H9 (cell line): ENCODE data around the gene PRODH. TPM values are rescaled to one million over a fixed set of nuclear protein-coding genes. Genes with fewer than 3 reads are reported as not detected.
A peak's percentile ranks its signal among the peaks of the same experiment; 100 is the strongest.
"Not testable (repeated sequence)": the region's sequence is repeated elsewhere in the genome, so short reads cannot be mapped to it uniquely, and the experiment has no call there.

ENCODE experiments used
- DNase-seq: peaks from one replicate; pipeline ENCODE4 v3.0.0-alpha.2; 2017
- H2AFZ ChIP-seq: one replicate; pipeline ENCODE4 v1.6.1; 2013; ENCODE audit warnings: mild to moderate bottlenecking, low read length, control low read depth, moderate library complexity
- H2AK5ac ChIP-seq: 2 replicates; pipeline ENCODE4 v1.6.1; 2013; ENCODE audit warnings: low read length, control low read depth, mixed read lengths; ENCODE audit not compliant: insufficient read length
- H2BK120ac ChIP-seq: one replicate; pipeline ENCODE4 v1.6.1; 2013; ENCODE audit warnings: low read depth, mild to moderate bottlenecking, low read length, control low read depth, inconsistent platforms; ENCODE audit not compliant: poor library complexity, severe bottlenecking
- H2BK12ac ChIP-seq: 2 replicates; pipeline ENCODE4 v1.6.1; 2013; ENCODE audit warnings: low read length, control low read depth, mixed read lengths, low read depth; ENCODE audit not compliant: insufficient read length
- H2BK15ac ChIP-seq: 2 replicates; pipeline ENCODE4 v1.6.1; 2013; ENCODE audit warnings: low read depth, low read length, control low read depth
- H2BK20ac ChIP-seq: one replicate; pipeline ENCODE4 v1.6.1; 2013; ENCODE audit warnings: low read depth, mild to moderate bottlenecking, low read length, control low read depth, inconsistent platforms; ENCODE audit not compliant: poor library complexity, severe bottlenecking
- H2BK5ac ChIP-seq: 2 replicates; pipeline ENCODE4 v1.6.1; 2013; ENCODE audit warnings: low read length, control low read depth, mixed read lengths; ENCODE audit not compliant: insufficient read length
- H3K14ac ChIP-seq: 2 replicates; pipeline ENCODE4 v1.6.1; 2013; ENCODE audit warnings: low read length, control low read depth; ENCODE audit not compliant: insufficient read depth
- H3K18ac ChIP-seq: 2 replicates; pipeline ENCODE4 v1.6.1; 2013; ENCODE audit warnings: low read depth, mild to moderate bottlenecking, mixed read lengths, low read length, control low read depth; ENCODE audit not compliant: insufficient read length
- H3K23ac ChIP-seq: 2 replicates; pipeline ENCODE4 v1.6.1; 2013; ENCODE audit warnings: low read length, control low read depth, mixed read lengths, low read depth; ENCODE audit not compliant: insufficient read length
- H3K23me2 ChIP-seq: 2 replicates; pipeline ENCODE4 v1.6.1; 2013; ENCODE audit warnings: low read depth, mild to moderate bottlenecking, mixed read lengths, low read length, control low read depth; ENCODE audit not compliant: insufficient read length, poor library complexity, severe bottlenecking
- H3K27ac ChIP-seq: 2 replicates; pipeline ENCODE4 v1.5.1; 2013; ENCODE audit warnings: low read length, control low read depth, mixed read lengths, low read depth; ENCODE audit not compliant: insufficient read length
- H3K27me3 ChIP-seq: 2 replicates; pipeline ENCODE4 v1.6.1; 2013; ENCODE audit warnings: low read length, control low read depth, inconsistent platforms; ENCODE audit not compliant: insufficient read depth
- H3K4ac ChIP-seq: 2 replicates; pipeline ENCODE4 v1.6.1; 2013; ENCODE audit warnings: low read depth, mild to moderate bottlenecking, control low read depth, inconsistent platforms, low read length, moderate library complexity
- H3K4me1 ChIP-seq: 2 replicates; pipeline ENCODE4 v1.6.1; 2013; ENCODE audit warnings: low read length, control low read depth, inconsistent platforms; ENCODE audit not compliant: insufficient read depth
- H3K4me2 ChIP-seq: 2 replicates; pipeline ENCODE4 v1.6.1; 2013; ENCODE audit warnings: low read length, control low read depth, mixed read lengths; ENCODE audit not compliant: insufficient read length, insufficient read depth
- H3K56ac ChIP-seq: 2 replicates; pipeline ENCODE4 v1.6.1; 2013; ENCODE audit warnings: low read depth, mild to moderate bottlenecking, mixed read lengths, low read length, control low read depth; ENCODE audit not compliant: insufficient read length
- H3K79me1 ChIP-seq: 2 replicates; pipeline ENCODE4 v1.6.1; 2013; ENCODE audit warnings: low read depth, mild to moderate bottlenecking, moderate library complexity, low read length, control low read depth, inconsistent platforms; ENCODE audit not compliant: insufficient read depth, poor library complexity, severe bottlenecking
- H3K79me2 ChIP-seq: 2 replicates; pipeline ENCODE4 v1.6.1; 2013; ENCODE audit warnings: low read length, control low read depth, inconsistent platforms; ENCODE audit not compliant: insufficient read depth
- H3K9ac ChIP-seq: 2 replicates; pipeline ENCODE4 v1.6.1; 2013; ENCODE audit warnings: low read length, control low read depth, mixed read lengths; ENCODE audit not compliant: insufficient read length; ENCODE audit errors: extremely low read depth
- H3K9me3 ChIP-seq: one replicate; pipeline ENCODE4 v1.6.1; 2013; ENCODE audit warnings: low read depth, low read length, inconsistent platforms; ENCODE audit not compliant: control insufficient read depth
- H3T11ph ChIP-seq: one replicate; pipeline ENCODE4 v1.6.1; 2013; ENCODE audit warnings: mild to moderate bottlenecking, low read length, control low read depth, inconsistent platforms
- H4K20me1 ChIP-seq: one replicate; pipeline ENCODE4 v1.6.1; 2013; ENCODE audit not compliant: control insufficient read depth, insufficient read length, insufficient read depth
- H4K5ac ChIP-seq: 2 replicates; pipeline ENCODE4 v1.6.1; 2013; ENCODE audit warnings: low read depth, mild to moderate bottlenecking, mixed read lengths, low read length, control low read depth; ENCODE audit not compliant: insufficient read length
- H4K8ac ChIP-seq: replicated peaks from 2 replicates; pipeline ENCODE4 v1.6.1; 2013; ENCODE audit warnings: low read length, control low read depth, mixed read lengths, low read depth; ENCODE audit not compliant: insufficient read length
- H4K91ac ChIP-seq: 2 replicates; pipeline ENCODE4 v1.6.1; 2013; ENCODE audit warnings: low read depth, mild to moderate bottlenecking, moderate library complexity, mixed read lengths, low read length, control low read depth; ENCODE audit not compliant: insufficient read length
- H3K27ac Mint-ChIP-seq, 3 experiments: 2 replicates in 2 of 3; 3 replicates in 1 of 3; pipeline ENCODE4 v1.8.0; 2020 to 2021; ENCODE audit warnings: mixed read lengths in 3 of 3, mild to moderate bottlenecking in 1 of 3, moderate library complexity in 1 of 3
- H3K27me3 Mint-ChIP-seq: 2 replicates; pipeline ENCODE4 v1.8.0; 2021; ENCODE audit warnings: low read depth, mild to moderate bottlenecking, moderate library complexity, mixed read lengths
- H3K36me3 Mint-ChIP-seq, 3 experiments: 2 replicates in 2 of 3; 3 replicates in 1 of 3; pipeline ENCODE4 v1.8.0; 2020 to 2021; ENCODE audit warnings: low read depth in 3 of 3, mixed read lengths in 3 of 3; ENCODE audit not compliant: insufficient read depth in 1 of 3
- H3K4me1 Mint-ChIP-seq, 2 experiments: 2 replicates each; pipeline ENCODE4 v1.8.0; 2020; ENCODE audit warnings: mixed read lengths in 2 of 2
- H3K4me3 Mint-ChIP-seq, 2 experiments: 2 replicates in 1 of 2; 3 replicates in 1 of 2; pipeline ENCODE4 v1.8.0; 2020 to 2021; ENCODE audit warnings: mild to moderate bottlenecking in 2 of 2, mixed read lengths in 2 of 2, moderate library complexity in 1 of 2
- H3K9me3 Mint-ChIP-seq, 2 experiments: 2 replicates in 1 of 2; 3 replicates in 1 of 2; pipeline ENCODE4 v1.8.0; 2020; ENCODE audit warnings: mild to moderate bottlenecking in 2 of 2, mixed read lengths in 2 of 2, moderate library complexity in 1 of 2
- WGBS: extraction: QIAGEN DNeasy Blood & Tissue Kit; methylation state at CpG from one replicate; pipeline ENCODE4 v1.1.7; 2013; ENCODE audit warnings: missing lambda C conversion rate, low lambda C conversion rate, mixed read lengths; ENCODE audit not compliant: insufficient read length; ENCODE audit errors: extremely low coverage; 5-methylcytosine and 5-hydroxymethylcytosine counted together
- total RNA-seq: library from RNA; stranded (reverse); gene quantifications from 2 replicates; pipeline ENCODE4 v1.2.1, GENCODE V29; 2021

PRODH gene
- total RNA-seq, 1 experiment from 2014 or later: 51.2 TPM

DNA sequence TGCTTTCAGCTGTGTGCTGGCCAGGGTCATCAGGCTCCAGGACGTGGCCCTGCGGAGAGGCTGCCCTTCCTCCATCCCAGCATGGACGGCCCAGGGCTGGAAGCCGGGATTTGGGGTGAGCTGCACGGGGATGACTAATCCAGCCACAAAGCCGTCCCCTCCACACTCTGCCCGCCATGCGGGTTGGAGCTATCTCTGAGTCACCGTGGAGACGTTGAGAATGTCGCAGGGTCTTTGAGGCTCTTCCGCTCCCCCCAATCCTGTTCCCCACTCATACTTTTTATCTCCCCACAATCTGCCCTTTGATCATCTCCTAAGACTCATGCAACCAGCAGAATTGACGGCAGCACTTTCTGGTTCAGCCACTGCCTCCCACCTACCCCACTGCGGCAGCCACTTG lies 22.6 kb upstream of the PRODH start:
- not testable (repeated sequence) for H3T11ph ChIP-seq, H2AK5ac ChIP-seq, H3K79me2 ChIP-seq, DNase-seq, H3K4me3 Mint-ChIP-seq, H3K27me3 ChIP-seq, H2AFZ ChIP-seq, H2BK12ac ChIP-seq, H3K4me2 ChIP-seq, H4K8ac ChIP-seq, H2BK5ac ChIP-seq, H3K79me1 ChIP-seq, H4K5ac ChIP-seq, H3K27me3 Mint-ChIP-seq, H2BK20ac ChIP-seq, H3K23me2 ChIP-seq, H4K20me1 ChIP-seq, H3K18ac ChIP-seq, H2BK15ac ChIP-seq, H4K91ac ChIP-seq, H3K56ac ChIP-seq, H3K9ac ChIP-seq, H3K9me3 ChIP-seq, H2BK120ac ChIP-seq, H3K4me1 ChIP-seq, H3K14ac ChIP-seq, H3K9me3 Mint-ChIP-seq, H3K27ac ChIP-seq, H3K23ac ChIP-seq, H3K4ac ChIP-seq, H3K36me3 Mint-ChIP-seq
- Mint-ChIP-seq H3K27ac (peak overlapping the region in 1 of 3 experiments; percentile 24; a peak in 1 of 7 replicates), H3K4me1 (peaks cover 7 to 16% of the 10 kb centered on the region in 2 experiments)
- no CpG with 5 or more reads among the region's 14 CpGs for WGBS

DNA sequence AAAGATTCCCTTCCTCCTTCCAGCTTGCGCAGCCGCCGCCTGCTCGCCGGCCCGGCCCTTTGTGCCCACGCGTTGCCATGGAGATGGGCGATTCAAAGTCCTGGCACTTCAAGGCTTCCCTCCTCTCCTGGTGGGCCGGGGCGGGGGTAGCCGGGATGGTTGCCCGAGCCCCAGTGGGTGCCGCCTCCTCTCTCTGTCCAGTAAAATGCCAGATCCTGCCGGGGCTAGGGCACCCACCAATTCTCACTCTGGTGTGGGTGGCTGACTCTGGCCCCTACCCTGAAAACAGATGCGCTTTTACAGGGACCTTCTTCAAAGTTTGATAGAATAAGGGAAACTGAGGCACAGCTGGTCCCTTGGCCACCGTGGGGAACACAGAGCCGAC lies 22.2 kb upstream of the PRODH start:
- not testable (repeated sequence) for H3K36me3 Mint-ChIP-seq, H3K4me1 ChIP-seq, H3K79me2 ChIP-seq, H2BK12ac ChIP-seq, H3K9me3 ChIP-seq, H3K27me3 Mint-ChIP-seq, H3K4me3 Mint-ChIP-seq, DNase-seq, H2BK120ac ChIP-seq, H4K91ac ChIP-seq, H3K23me2 ChIP-seq, H4K5ac ChIP-seq, H2BK20ac ChIP-seq, H3K9ac ChIP-seq, H3K18ac ChIP-seq, H3K27ac ChIP-seq, H3K27ac Mint-ChIP-seq, H3K23ac ChIP-seq, H2AK5ac ChIP-seq, H2AFZ ChIP-seq, H3K4me2 ChIP-seq, H3K27me3 ChIP-seq, H3K79me1 ChIP-seq, H4K20me1 ChIP-seq, H3T11ph ChIP-seq, H3K9me3 Mint-ChIP-seq, H2BK5ac ChIP-seq, H3K56ac ChIP-seq, H3K14ac ChIP-seq, H4K8ac ChIP-seq, H3K4ac ChIP-seq, H2BK15ac ChIP-seq
- WGBS: no CpG with 5 or more reads among the region's 18 CpGs
- H3K4me1 Mint-ChIP-seq: peaks cover 9 to 18% of the 10 kb centered on the region in 2 experiments
